CD14-positive monocyte (primary cell): Measurements from ENCODE around the gene C5. TPM values are rescaled to one million over a fixed set of nuclear protein-coding genes. Genes with fewer than 3 reads are reported as not detected.

Experiments
- DNase-seq, 3 donors: peaks; one replicate each; pipeline ENCODE4 v3.0.0-alpha.2; 2011 to 2022
- H2AFZ ChIP-seq: 2 replicates; pipeline ENCODE4 v1.6.0; 2012; ENCODE audit warnings: mild to moderate bottlenecking, low read depth, low read length, inconsistent platforms; ENCODE audit not compliant: insufficient read depth, poor library complexity, severe bottlenecking
- H3K27ac ChIP-seq, 2 donors: 1 replicate in 1 of 2; 2 replicates in 1 of 2; pipeline ENCODE4 v1.5.1; 2012 to 2013; ENCODE audit warnings: low read length in 2 of 2, control low read depth in 1 of 2, inconsistent platforms in 1 of 2, low read depth in 1 of 2, mild to moderate bottlenecking in 1 of 2
- H3K27me3 ChIP-seq, 2 donors: one replicate each; pipeline versions ENCODE4 v1.6.0 to v1.6.1; 2011 to 2013; ENCODE audit warnings: low read length in 2 of 2; ENCODE audit not compliant: control insufficient read depth in 2 of 2, insufficient read depth in 2 of 2
- H3K36me3 ChIP-seq, 2 donors: replicated peaks in 1 of 2; 1 replicate in 1 of 2; 2 replicates in 1 of 2; pipeline versions ENCODE4 v1.5.1 to v1.6.1; 2012 to 2013; ENCODE audit warnings: low read length in 2 of 2, control low read depth in 1 of 2, inconsistent platforms in 1 of 2, mild to moderate bottlenecking in 1 of 2; ENCODE audit not compliant: insufficient read depth in 2 of 2, control insufficient read depth in 1 of 2
- H3K4me1 ChIP-seq, 2 donors: 1 replicate in 1 of 2; 2 replicates in 1 of 2; pipeline versions ENCODE4 v1.5.1 to v1.6.1; 2012 to 2013; ENCODE audit warnings: low read length in 2 of 2, control low read depth in 1 of 2, inconsistent platforms in 1 of 2, mild to moderate bottlenecking in 1 of 2, moderate library complexity in 1 of 2; ENCODE audit not compliant: insufficient read depth in 2 of 2, control insufficient read depth in 1 of 2
- H3K4me2 ChIP-seq: replicated peaks from 2 replicates; pipeline ENCODE3; 2012; ENCODE audit warnings: low read length, moderate library complexity, mild to moderate bottlenecking; ENCODE audit not compliant: poor library complexity, severe bottlenecking; ENCODE audit errors: extremely low read depth
- H3K4me3 ChIP-seq, 3 experiments: fragments of 200-600 bp in 1 of 3; sonication (generic) in 1 of 3; replicated peaks in 1 of 3; 1 replicate in 2 of 3; 2 replicates in 1 of 3; pipeline ENCODE4 v1.5.1; 2011 to 2013; ENCODE audit warnings: low read length in 3 of 3, mild to moderate bottlenecking in 3 of 3, control low read depth in 2 of 3, low read depth in 2 of 3, inconsistent platforms in 1 of 3, moderate library complexity in 1 of 3
- H3K79me2 ChIP-seq: 2 replicates; pipeline ENCODE4 v1.6.0; 2012; ENCODE audit warnings: mild to moderate bottlenecking, control low read depth, inconsistent platforms, low read length, moderate library complexity; ENCODE audit not compliant: insufficient read depth
- H3K9ac ChIP-seq: 2 replicates; pipeline ENCODE4 v1.6.0; 2017; ENCODE audit warnings: low read length, mild to moderate bottlenecking; ENCODE audit not compliant: insufficient read depth, poor library complexity, severe bottlenecking
- H3K9me3 ChIP-seq, 2 donors: replicated peaks in 1 of 2; 1 replicate in 1 of 2; 2 replicates in 1 of 2; pipeline versions ENCODE4 v1.5.1 to v1.6.1; 2012 to 2013; ENCODE audit warnings: low read length in 2 of 2, control low read depth in 1 of 2; ENCODE audit not compliant: control insufficient read depth in 1 of 2, insufficient read depth in 1 of 2
- H4K20me1 ChIP-seq: 2 replicates; pipeline ENCODE4 v1.6.0; 2012; ENCODE audit warnings: mild to moderate bottlenecking, low read length, control low read depth, moderate library complexity; ENCODE audit not compliant: insufficient read depth
- H3K27ac Mint-ChIP-seq, 7 donors: one replicate each; pipeline ENCODE4 v1.8.0; 2020; ENCODE audit warnings: mild to moderate bottlenecking in 7 of 7, mixed read lengths in 7 of 7, moderate library complexity in 6 of 7, inconsistent platforms in 2 of 7
- H3K27me3 Mint-ChIP-seq, 3 donors: one replicate each; pipeline ENCODE4 v1.8.0; 2021 to 2022; ENCODE audit warnings: low read depth in 3 of 3, mild to moderate bottlenecking in 3 of 3, mixed read lengths in 3 of 3, moderate library complexity in 3 of 3, inconsistent platforms in 1 of 3
- H3K36me3 Mint-ChIP-seq, 2 donors: one replicate each; pipeline ENCODE4 v1.8.0; 2020; ENCODE audit warnings: mixed read lengths in 2 of 2, inconsistent platforms in 1 of 2, mild to moderate bottlenecking in 1 of 2
- H3K4me1 Mint-ChIP-seq: one replicate; pipeline ENCODE4 v1.8.0; 2020; ENCODE audit warnings: mild to moderate bottlenecking, mixed read lengths
- H3K4me3 Mint-ChIP-seq, 2 donors: one replicate each; pipeline ENCODE4 v1.8.0; 2020; ENCODE audit warnings: mild to moderate bottlenecking in 2 of 2, mixed read lengths in 2 of 2, moderate library complexity in 1 of 2
- H3K9me3 Mint-ChIP-seq, 7 donors: one replicate each; pipeline ENCODE4 v1.8.0; 2020 to 2022; ENCODE audit warnings: mixed read lengths in 7 of 7, mild to moderate bottlenecking in 6 of 7, moderate library complexity in 6 of 7, inconsistent platforms in 2 of 7
- CTCF ChIP-seq: fragments of 200-600 bp; IDR thresholded peaks from one replicate; pipeline ENCODE4 v1.8.0; 2022; ENCODE audit warnings: antibody characterized with exemption, mild to moderate bottlenecking
- WGBS: methylation state at CpG from one replicate; pipeline ENCODE4 v1.1.5; 2013; ENCODE audit warnings: missing lambda C conversion rate; ENCODE audit not compliant: insufficient coverage; 5-methylcytosine and 5-hydroxymethylcytosine counted together
- intact Hi-C, 2 donors: fragments of 100-400 bp; cut with micrococcal nuclease; formaldehyde crosslinking; loops; one replicate each; pipeline versions ENCODE4 v1.15.0 to v1.15.1; 2023
- polyA plus RNA-seq, 3 donors: library from polyadenylated mRNA; depleted of rRNA in 1 of 3; unstranded in 2 of 3; stranded (reverse) in 1 of 3; fragments of 300-500 nt in 2 of 3; fragments of >200 nt in 1 of 3; fragmentation: Illumina TruSeq in 2 of 3; gene quantifications; 1 replicate in 2 of 3; 2 replicates in 1 of 3; pipeline ENCODE4 v1.2.3, GENCODE V29; 2012 to 2021

C5 gene
- polyA plus RNA-seq, 3 donors: 0.66 to 3.5 (median 1.2) TPM

- Histone ChIP-seq H3K36me3 (peaks cover 0 to 7% of the 10 kb centered on the region in 2 donors), H3K27me3 (no peaks in the 10 kb centered on the region), H3K4me3 (no peak overlapping the region), H3K79me2 (no peaks in the 10 kb centered on the region), H3K4me2 (no peak overlapping the region), H3K4me1 (no peaks in the 10 kb centered on the region), H3K9ac (no peak overlapping the region), H4K20me1 (no peaks in the 10 kb centered on the region), H2AFZ (no peak overlapping the region), H3K9me3 (no peaks in the 10 kb centered on the region), H3K27ac (no peak overlapping the region)
- Mint-ChIP-seq H3K4me3 (no peak overlapping the region), H3K4me1 (peaks cover 5% of the 10 kb centered on the region), H3K27ac (peak overlapping the region in 1 of 7 donors; percentile 69), H3K36me3 (peaks cover 11 to 19% of the 10 kb centered on the region in 2 donors), H3K9me3 (peaks cover 0 to 5% (median 3%) of the 10 kb centered on the region in 7 donors), H3K27me3 (no peaks in the 10 kb centered on the region)
- no peak for DNase-seq
- 100% methylated on average over 2 of the region's 2 CpGs for WGBS
- TF ChIP-seq CTCF: peak; percentile 59
- intact Hi-C loops: loop anchor here in 1 of 2 donors (5.0 kb wide), 1 partner anchor 298 kb away; no protein-coding TSS in a partner anchor
These were observed 5.6 kb upstream of the C5 start for GRCh38 chr9:121055642-121056143.

DNA sequence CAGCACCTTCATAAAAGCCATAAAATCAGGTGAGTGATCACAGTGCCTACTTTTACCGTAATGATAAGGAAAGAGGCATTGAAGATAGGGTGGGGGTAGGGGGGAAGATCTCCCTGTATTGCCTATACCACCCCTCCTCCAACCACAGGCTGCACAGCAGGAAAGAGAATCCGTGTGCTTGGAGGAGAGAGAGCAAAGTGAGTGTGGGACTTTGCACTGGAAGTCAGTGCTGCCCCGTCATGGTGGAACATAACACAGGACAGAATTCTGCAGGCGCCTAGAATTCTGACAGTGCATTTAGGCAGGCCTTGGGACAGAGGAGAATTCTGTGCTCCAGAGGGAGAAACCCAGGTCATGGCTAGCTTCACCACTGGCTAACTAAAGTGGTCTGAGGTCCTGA lies 3.5 kb upstream of the C5 start:
- Histone ChIP-seq H3K9ac (no peak overlapping the region), H3K4me1 (no peaks in the 10 kb centered on the region), H3K4me2 (no peak overlapping the region), H3K4me3 (no peak overlapping the region), H3K9me3 (no peaks in the 10 kb centered on the region), H2AFZ (no peak overlapping the region), H3K36me3 (peaks cover 0 to 7% of the 10 kb centered on the region in 2 donors), H3K79me2 (no peaks in the 10 kb centered on the region), H4K20me1 (no peaks in the 10 kb centered on the region), H3K27me3 (no peaks in the 10 kb centered on the region), H3K27ac (no peak overlapping the region)
- no peak for TF ChIP-seq CTCF
- intact Hi-C loops: no loop called here
- Mint-ChIP-seq H3K9me3 (peaks cover 0 to 5% (median 3%) of the 10 kb centered on the region in 7 donors), H3K36me3 (peaks cover 11 to 19% of the 10 kb centered on the region in 2 donors), H3K4me3 (no peak overlapping the region), H3K4me1 (no peaks in the 10 kb centered on the region), H3K27ac (peak overlapping the region in 1 of 7 donors; percentile 3), H3K27me3 (no peaks in the 10 kb centered on the region)
- DNase-seq: no peak
- WGBS: 85% methylated on average over 3 of the region's 4 CpGs
